Right atrium auricular region (tissue), 2 donors: ENCODE measurements around the gene ABLIM3. TPM values are rescaled to one million over a fixed set of nuclear protein-coding genes. Genes with fewer than 3 reads are reported as not detected.

Experiments
- DNase-seq: peaks from one replicate; pipeline ENCODE4 v3.0.0-alpha.2; 2019; ENCODE audit warnings: low spot score
- H3K27ac ChIP-seq, 2 donors: fragments of 200-600 bp; sonication (generic); 1 replicate in 1 of 2; 2 replicates in 1 of 2; pipeline ENCODE4 v1.5.1; 2016 to 2019
- H3K27me3 ChIP-seq, 2 donors: fragments of 200-600 bp; sonication (generic); one replicate each; pipeline versions ENCODE4 v1.5.1 to v1.6.0; 2017 to 2019
- H3K36me3 ChIP-seq: fragments of 200-600 bp; sonication (generic); one replicate; pipeline ENCODE4 v1.5.1; 2016
- H3K4me1 ChIP-seq, 2 donors: fragments of 200-600 bp; sonication (generic); one replicate each; pipeline versions ENCODE4 v1.5.1 to v1.6.0; 2017 to 2019
- H3K4me3 ChIP-seq, 2 donors: fragments of 200-600 bp; sonication (generic); 1 replicate in 1 of 2; 2 replicates in 1 of 2; pipeline ENCODE4 v1.5.1; 2017 to 2019; ENCODE audit warnings: mild to moderate bottlenecking in 1 of 2, moderate library complexity in 1 of 2
- H3K9me3 ChIP-seq, 2 donors: fragments of 200-600 bp; sonication (generic); one replicate each; pipeline ENCODE4 v1.5.1; 2019
- CTCF ChIP-seq, 2 donors: fragments of 200-600 bp; sonication (generic); IDR thresholded peaks; one replicate each; pipeline ENCODE4 v1.5.1; 2019; ENCODE audit warnings: antibody characterized with exemption in 2 of 2
- total RNA-seq, 2 donors: library from RNA; depleted of rRNA; stranded (reverse); fragments of >200 nt; gene quantifications; one replicate each; pipeline ENCODE4 v1.1.0, GENCODE V29; 2016

Gene ABLIM3
- total RNA-seq, 2 donors from 2014 or later, result 109 to 145 TPM

DNA sequence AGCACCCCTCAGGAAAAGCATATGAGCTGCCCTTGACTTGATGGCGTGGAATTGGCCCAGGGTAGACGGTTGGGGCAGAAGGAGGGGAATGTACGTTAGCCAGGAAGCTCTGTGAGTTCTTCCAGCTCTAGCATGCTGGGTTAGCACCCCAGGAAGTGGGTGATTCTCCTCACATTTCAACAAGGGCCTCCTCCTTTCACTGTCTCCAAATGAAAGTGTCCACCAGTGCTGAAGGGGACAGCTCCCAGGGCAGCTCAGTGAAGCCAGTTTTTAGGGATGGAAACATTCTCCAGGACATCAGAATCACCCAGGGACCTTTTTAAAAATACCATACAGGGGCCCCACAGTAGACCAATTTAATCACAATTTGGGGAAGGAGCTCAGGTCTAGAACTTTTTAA, 113.2 kb downstream of the ABLIM3 start:
- no peak for TF ChIP-seq CTCF (IDR thresholded peaks at IDR 0.05)
- Histone ChIP-seq H3K27me3 (no peaks in the 10 kb centered on the region), H3K4me3 (no peak overlapping the region), H3K27ac (no peak overlapping the region), H3K9me3 (no peaks in the 10 kb centered on the region), H3K36me3 (peaks cover 59% of the 10 kb centered on the region), H3K4me1 (no peaks in the 10 kb centered on the region)
- no peak for DNase-seq

- H3K36me3 ChIP-seq, result peaks cover 40% of the 10 kb centered on the region
- H3K9me3 ChIP-seq, result no peaks in the 10 kb centered on the region
- no peaks in the 10 kb centered on the region for H3K27me3 ChIP-seq
- DNase-seq, result no peak
- no peak overlapping the region for H3K4me3 ChIP-seq
- no peak for TF ChIP-seq CTCF (IDR thresholded peaks at IDR 0.05)
- H3K4me1 ChIP-seq, result no peaks in the 10 kb centered on the region
- H3K27ac ChIP-seq, result no peak overlapping the region
These were observed 115.2 kb downstream of the ABLIM3 start for GRCh38 chr5:149256451-149256850.

DNA sequence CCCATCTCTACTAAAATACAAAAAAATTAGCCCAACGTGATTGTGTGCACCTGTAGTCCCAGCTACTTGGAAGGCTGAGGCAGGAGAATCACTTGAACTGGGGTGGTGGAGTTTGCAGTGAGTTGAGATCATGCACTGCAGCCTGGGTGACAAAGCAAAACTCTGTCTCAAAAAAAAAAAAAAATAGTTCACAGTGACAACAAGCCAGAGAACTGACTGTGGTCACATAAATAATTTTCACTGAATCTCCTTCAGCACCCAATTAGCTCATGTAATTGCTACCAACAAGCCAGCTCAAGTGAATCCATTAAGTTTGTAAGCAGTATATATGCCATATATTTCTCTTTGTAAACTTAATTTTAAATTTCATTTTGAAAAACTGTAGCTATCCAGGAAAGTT, 115.8 kb downstream of the ABLIM3 start:
- H3K4me3 ChIP-seq, result no peak overlapping the region
- no peak overlapping the region for H3K27ac ChIP-seq

DNA sequence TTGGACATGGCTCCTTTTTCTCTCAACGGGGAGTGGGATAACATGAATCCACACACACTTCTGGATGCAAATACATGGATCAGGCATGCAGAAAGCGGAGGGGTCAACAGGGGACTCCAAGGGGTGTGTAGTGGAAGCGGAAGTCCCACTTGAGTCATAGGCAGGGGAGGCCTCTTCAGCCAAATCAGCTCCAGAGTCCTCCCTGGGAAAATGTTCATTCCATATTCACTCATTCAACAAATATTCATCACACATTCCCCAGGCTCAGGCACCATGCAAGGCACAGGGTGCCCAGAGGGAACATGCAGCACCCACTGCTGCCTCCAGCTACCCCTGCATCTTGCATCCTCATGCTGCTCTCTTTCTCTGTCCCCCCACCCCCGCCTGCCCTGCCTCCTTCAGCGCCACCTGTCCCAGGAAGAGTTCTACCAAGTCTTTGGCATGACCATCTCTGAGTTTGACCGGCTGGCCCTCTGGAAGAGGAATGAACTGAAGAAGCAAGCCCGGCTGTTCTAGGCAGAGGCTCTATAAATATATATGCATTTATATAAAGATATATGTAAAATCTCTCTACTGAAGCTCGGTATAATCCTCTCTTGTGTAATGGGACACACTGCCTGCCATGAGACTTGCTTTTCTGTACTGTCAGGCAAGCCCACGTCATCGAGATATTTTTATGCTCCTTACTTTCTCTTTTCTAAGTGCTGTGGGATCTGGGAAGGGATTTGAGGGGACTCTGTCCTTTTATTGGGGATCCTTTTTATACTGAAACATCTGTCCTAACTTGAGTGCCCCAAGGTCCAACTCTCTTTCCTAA, 116.8 kb downstream of the ABLIM3 start:
- Histone ChIP-seq H3K27me3 (no peaks in the 10 kb centered on the region), H3K4me3 (no peak overlapping the region), H3K4me1 (no peaks in the 10 kb centered on the region), H3K9me3 (no peaks in the 10 kb centered on the region), H3K36me3 (peaks cover 25% of the 10 kb centered on the region), H3K27ac (no peak overlapping the region)
- no peak for DNase-seq
- no peak for TF ChIP-seq CTCF (IDR thresholded peaks at IDR 0.05)

More for the DNA sequence above, 115.8 kb downstream of the ABLIM3 start:
- peaks cover 33% of the 10 kb centered on the region for H3K36me3 ChIP-seq
- no peaks in the 10 kb centered on the region for H3K27me3 ChIP-seq
- TF ChIP-seq CTCF (IDR thresholded peaks at IDR 0.05), result no peak
- no peaks in the 10 kb centered on the region for H3K4me1 ChIP-seq
- no peaks in the 10 kb centered on the region for H3K9me3 ChIP-seq
- DNase-seq, result no peak

GRCh38 chr5:149260761-149261160, 119.5 kb downstream of the ABLIM3 start:
- H3K9me3 ChIP-seq, result no peaks in the 10 kb centered on the region
- H3K27ac ChIP-seq, result no peak overlapping the region
- no peaks in the 10 kb centered on the region for H3K27me3 ChIP-seq
- no peak overlapping the region for H3K4me3 ChIP-seq
- TF ChIP-seq CTCF (IDR thresholded peaks at IDR 0.05), result no peak
- H3K36me3 ChIP-seq, result peaks cover 18% of the 10 kb centered on the region
- peaks cover 0 to under 1% of the 10 kb centered on the region in 2 donors for H3K4me1 ChIP-seq
- no peak for DNase-seq

- no peak overlapping the region for H3K27ac ChIP-seq
- no peaks in the 10 kb centered on the region for H3K27me3 ChIP-seq
- peaks cover 13% of the 10 kb centered on the region for H3K36me3 ChIP-seq
- TF ChIP-seq CTCF (IDR thresholded peaks at IDR 0.05), result no peak
- no peak overlapping the region for H3K4me3 ChIP-seq
- no peak for DNase-seq
- no peaks in the 10 kb centered on the region for H3K9me3 ChIP-seq
- H3K4me1 ChIP-seq, result peaks cover 0 to 5% of the 10 kb centered on the region in 2 donors
These were observed 120.0 kb downstream of the ABLIM3 start for GRCh38 chr5:149261246-149261645.
